Stimulated activated CD4-positive, alpha-beta T cell treated with anti-CD3 and anti-CD28 coated beads, Interleukin-2, amount 100 ng/mL, for 4 hours (primary cell): Measurements from ENCODE around the gene SMPD3.

Experiments
- DNase-seq: peaks from one replicate; pipeline ENCODE4 v3.0.0-alpha.2; 2020; ENCODE audit warnings: low read depth

Gene SMPD3

GRCh38 chr16:68328151-68328859 is 120.0 kb downstream of the SMPD3 start:
- peak; percentile 73 for DNase-seq

GRCh38 chr16:68324780-68325357 is 123.4 kb downstream of the SMPD3 start:
- no peak for DNase-seq

DNA sequence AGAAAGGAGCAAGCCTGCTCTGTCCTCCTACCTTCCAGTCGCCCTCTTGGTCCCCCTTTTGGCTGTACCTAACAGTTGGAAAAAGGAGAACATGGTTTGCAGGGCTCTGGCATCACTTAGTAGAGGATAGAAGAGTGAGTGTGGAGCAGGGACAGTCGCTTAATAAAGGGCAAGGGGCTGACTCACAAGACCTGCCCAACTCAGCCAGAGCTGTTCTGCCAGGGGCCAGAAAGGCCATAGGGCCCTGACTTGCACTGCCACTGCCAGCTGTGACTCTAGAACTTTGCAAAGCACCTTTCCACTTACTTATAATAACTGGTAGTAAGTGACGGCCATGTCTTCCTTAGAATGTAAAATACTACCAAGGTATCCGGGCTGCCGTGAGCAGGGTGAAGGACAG is 124.0 kb downstream of the SMPD3 start:
- DNase-seq: no peak

- no peak for DNase-seq
Observed at GRCh38 chr16:68319185-68319908, 129.0 kb downstream of the SMPD3 start.

DNA sequence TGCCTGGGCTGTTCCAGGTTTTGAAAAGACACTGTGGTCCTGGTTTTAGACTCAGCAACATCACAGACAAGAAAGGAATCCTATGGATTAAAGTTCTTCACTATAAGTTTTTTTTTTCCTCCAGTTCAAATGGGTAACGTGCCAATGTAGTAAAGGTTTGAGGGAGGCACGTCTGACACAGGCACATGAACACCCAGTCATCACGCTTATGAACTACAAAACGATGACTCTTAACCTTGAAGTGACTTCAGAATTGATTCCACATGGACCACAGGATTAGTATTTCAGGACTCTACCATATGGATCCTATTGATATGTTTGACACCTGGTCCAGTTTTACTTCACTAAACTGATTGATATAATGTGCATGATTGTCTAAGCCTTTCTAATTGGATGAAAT is 135.2 kb downstream of the SMPD3 start:
- DNase-seq: no peak

DNA sequence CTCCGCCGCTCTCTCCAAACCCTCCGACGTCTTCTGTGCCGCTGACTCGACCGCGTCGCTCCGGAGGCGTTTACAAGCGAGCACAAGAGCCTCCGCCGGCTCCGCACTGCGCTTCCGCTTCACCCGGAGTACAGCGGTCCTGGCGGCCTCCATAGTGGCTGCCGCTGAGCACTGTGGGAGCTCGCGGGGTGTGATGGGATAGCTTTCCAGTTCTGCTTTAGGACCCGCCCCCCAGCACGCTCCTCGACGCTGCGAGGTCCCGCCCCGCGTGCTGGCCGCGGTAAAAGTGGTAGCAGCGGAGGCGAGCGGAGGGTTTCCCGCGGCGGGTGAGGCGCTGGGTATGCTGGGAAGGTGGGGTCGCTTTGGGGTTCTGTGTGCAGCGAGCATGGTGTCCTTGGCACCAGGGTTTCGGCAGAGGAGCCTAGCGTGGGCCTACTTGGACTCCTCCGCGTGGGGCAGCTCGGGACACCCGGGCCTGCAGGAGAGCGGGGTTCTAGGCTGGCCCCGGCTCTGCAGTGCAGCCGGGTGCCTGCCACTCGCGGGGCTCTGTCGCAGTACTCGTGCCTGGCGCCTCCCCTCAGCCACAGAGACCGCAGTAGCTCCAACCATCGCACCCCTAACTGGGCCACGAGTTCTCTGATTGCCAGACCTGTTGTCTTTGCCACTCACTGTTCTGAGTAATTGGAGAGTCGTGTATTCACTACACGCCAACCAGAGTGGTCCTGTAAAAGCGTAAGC is 137.4 kb downstream of the SMPD3 start, which contains the start of the genes PRMT7 and SLC7A6OS:
Gene PRMT7, plus strand, starts transcription at position 246 of the 738 bp plus-strand sequence. CDS start 4,961 bp downstream, outside the sequence.
Gene SLC7A6OS, minus strand, starts transcription at position 173 of the 738 bp plus-strand sequence. Its CDS starts 20 bp downstream, at position 153.
- peak; percentile 88 for DNase-seq

DNA sequence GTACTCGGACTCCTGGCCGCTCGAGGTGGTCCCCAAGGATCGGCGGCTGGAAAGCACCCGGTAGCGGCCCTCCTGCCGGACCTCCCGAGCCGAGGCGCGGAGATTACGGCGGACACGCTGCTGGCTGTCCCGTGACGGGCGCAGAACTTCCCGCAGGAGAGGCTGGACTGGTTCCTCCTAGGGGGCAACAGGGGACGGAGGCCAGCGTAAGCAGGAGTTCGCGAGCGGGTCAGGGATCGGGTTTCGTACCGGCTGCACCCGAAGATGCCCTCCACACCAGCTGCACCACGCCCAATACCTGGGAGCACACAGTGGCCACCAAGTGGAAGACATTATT is 137.9 kb downstream of the SMPD3 start:
- DNase-seq: no peak

DNA sequence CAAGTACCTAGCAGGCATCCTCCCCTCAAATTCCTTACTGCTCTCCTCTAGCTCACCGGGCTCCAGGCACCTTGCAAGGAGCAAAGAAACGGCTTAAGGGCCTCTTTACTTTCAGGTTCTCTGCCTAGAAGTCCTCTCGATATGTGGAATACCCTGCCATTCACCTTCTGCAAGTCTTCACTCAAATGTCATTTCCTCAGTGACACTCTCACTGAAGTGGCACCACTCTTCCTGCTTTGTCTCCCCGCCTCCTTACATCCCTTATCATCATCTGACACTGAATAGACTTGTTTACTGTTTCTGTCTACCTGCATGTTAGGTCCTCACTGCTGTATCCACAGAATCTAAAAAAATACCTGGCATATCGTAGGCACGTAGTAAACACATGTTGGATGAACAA is 138.5 kb downstream of the SMPD3 start:
- DNase-seq: no peak
